Subcutaneous preadipocyte (primary cell): ENCODE measurements around the gene POLR2F. TPM values are rescaled to one million over a fixed set of nuclear protein-coding genes. Genes with fewer than 3 reads are reported as not detected.

Experiments
- total RNA-seq: library from RNA; depleted of rRNA; stranded (reverse); fragments of >200 nt; gene quantifications from 2 replicates; pipeline ENCODE4 v1.2.3, GENCODE V29; 2012

Gene POLR2F
- total RNA-seq = 34.8 and 49.6 TPM in 2 replicates

DNA sequence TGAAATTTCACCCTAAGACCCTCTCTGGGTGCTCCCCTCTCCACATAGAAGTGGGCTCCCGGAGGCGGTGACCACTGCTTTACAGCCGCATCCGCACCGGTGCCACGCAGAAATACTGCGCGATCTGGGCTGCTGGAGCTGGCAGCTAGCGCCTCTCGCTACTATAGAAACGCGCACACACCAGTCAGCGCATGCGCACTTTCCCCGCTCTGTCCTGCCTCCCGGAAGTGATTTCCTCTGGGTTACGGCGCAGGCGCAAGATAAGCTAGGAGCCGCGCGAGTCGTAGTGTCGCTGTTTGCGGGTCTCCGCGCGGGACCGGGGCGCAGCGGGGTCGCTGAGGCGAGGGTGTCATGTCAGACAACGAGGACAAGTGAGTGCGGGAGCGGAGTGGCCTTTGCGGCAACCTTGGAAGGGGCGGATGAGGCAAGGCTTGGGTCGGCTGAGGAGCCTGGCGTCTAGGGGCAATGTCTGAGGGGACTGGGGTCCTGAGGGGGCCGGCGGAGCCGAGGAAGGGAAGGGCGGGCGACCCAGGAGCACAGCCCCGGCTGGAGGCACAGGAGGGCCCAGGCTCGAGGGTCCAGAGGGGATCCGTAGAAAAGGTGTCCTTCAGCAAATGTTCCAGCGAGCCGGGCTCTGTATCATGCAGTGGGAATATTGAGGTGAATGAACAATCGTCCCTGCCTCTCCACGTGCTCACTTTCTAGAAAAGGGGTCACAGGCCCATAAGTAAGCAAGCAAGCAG is at the start of gene POLR2F, which contains the start of gene C22orf23:
Gene POLR2F (plus strand): TSS at position 263 of the 743 bp plus-strand sequence. CDS start 89 bp downstream, at position 352.
Gene C22orf23 (minus strand): TSS at position 165 of the 743 bp plus-strand sequence. CDS start 452 bp downstream, outside the sequence.

DNA sequence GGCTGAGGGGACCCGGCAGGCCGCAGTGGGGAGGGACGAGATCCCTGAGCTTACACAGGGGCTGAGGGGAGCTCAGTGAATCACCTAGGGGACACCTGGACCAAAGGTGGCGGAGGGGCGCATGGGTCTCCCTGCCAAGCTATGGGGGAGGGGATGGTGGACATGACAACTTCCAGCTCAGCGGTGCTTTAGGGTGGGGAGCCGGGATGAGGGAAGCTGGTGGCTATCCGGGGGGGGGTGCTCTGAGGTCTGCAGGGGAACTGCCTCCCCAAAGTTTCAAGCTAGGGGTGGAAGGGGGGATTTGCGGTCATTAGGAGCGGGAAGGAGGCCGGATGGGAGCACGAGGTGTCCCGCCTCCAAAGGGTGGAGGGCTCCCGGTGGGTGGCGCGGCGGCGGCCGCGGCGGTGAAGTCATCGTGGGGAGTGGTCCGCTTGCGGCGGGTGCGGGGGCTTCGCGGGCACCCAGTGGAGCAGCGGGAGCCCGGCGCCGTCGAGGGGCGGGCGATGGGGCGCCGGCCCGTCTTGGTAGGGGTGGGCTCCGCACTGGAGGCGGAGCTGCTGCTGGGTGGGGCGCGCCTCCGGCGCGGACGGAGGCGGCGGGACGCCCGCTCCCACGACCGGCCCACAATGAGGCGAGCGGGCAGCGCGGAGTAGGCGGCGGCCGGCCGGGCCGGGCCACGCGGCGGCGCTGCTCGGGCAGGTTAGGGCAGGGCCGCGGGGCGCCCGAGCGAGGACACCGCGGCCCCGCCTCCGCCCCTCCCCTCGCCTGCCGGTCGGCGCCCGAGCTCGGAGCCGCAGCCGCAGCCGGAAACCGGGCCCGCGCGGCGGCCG is 47.8 kb upstream of the POLR2F start, which contains the start of gene MICALL1:
Gene MICALL1 (plus strand): TSS at position 764 of the 830 bp plus-strand sequence. CDS start 126 bp downstream, outside the sequence.

DNA sequence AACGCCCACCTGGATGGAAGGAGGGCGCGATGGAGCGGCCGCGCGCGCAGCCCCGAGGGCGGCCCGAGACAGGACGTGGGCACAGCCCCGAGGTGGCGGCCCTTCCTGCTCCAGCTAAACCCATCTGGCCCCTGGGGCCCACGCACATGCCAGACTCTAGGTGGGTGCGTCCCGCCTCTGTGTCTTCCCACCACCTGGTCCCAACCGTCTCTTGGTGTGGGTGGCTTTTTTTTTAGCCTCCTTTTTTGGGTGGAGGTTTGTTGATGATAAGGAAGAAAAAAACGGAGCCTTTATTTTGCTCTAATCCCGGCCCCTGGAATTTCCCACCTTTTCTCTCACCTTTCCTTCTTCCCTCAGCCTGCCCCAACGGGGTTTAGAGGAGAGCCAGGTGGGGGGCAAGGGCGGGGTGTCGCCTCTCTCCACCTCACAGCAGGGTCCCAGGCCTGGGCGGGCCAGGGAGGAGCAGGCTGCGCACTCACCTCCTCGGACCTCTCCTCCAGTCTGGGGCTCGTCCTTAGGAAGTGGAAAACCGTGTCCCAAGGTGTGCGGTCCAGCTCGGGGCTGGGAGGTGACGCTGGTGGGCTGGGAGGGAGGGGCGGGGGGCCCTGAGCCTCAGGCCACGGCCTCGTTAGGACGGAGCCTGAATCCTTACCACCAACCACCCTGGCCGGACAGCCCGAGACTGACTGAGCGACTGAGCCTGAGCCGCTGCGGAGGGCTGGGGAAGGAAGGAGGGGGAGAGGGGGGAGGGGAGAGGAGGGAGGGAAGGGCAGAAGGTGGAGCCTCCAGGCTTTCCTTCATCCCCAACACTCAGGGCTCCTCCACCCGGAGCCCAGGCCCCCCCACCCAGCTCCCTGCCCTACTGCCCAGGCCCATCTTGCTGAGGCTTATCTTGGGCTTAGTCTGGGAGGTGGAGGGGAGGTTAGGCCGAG is 30.6 kb downstream of the POLR2F start, which contains the start of gene SOX10:
Gene SOX10 (minus strand): TSS at position 696 of the 932 bp plus-strand sequence. CDS start 771 bp downstream, outside the sequence.

Other genes with a start within 250 kb of the POLR2F start
- gene GCAT, start 145.8 kb upstream of the POLR2F start, total RNA-seq = 34.2 and 45.0 TPM in 2 replicates
- gene GALR3, start 130.3 kb upstream of the POLR2F start, total RNA-seq = not detected in 2 replicates
- gene ANKRD54, start 109.4 kb upstream of the POLR2F start, total RNA-seq = 28.7 and 37.1 TPM in 2 replicates
- 356 and 358 TPM in 2 replicates for gene EIF3L, start 104.3 kb upstream of the POLR2F start, total RNA-seq
- 34.5 and 65.7 TPM in 2 replicates for gene MICALL1, start 47.4 kb upstream of the POLR2F start, total RNA-seq
- 0.37 and 0.98 TPM in 2 replicates for gene C22orf23, start 98 bp upstream of the POLR2F start, total RNA-seq
- gene SOX10, start 30.9 kb downstream of the POLR2F start, total RNA-seq = not detected in 2 replicates
- 4.9 and 5.1 TPM in 2 replicates for gene PICK1, start 103.7 kb downstream of the POLR2F start, total RNA-seq
- gene SLC16A8, start 130.5 kb downstream of the POLR2F start, total RNA-seq = not detected in 2 replicates
- 4.1 and 6.2 TPM in 2 replicates for gene BAIAP2L2, start 157.0 kb downstream of the POLR2F start, total RNA-seq
- 12.5 and 14.1 TPM in 2 replicates for gene PLA2G6, start 228.1 kb downstream of the POLR2F start, total RNA-seq
- gene MAFF, start 248.3 kb downstream of the POLR2F start, total RNA-seq = 15.1 and 31.3 TPM in 2 replicates